ENCODE results near the gene KCNK13.
A peak's percentile ranks its signal among the peaks of the same experiment; 100 is the strongest.

KCNK13 gene

DNA sequence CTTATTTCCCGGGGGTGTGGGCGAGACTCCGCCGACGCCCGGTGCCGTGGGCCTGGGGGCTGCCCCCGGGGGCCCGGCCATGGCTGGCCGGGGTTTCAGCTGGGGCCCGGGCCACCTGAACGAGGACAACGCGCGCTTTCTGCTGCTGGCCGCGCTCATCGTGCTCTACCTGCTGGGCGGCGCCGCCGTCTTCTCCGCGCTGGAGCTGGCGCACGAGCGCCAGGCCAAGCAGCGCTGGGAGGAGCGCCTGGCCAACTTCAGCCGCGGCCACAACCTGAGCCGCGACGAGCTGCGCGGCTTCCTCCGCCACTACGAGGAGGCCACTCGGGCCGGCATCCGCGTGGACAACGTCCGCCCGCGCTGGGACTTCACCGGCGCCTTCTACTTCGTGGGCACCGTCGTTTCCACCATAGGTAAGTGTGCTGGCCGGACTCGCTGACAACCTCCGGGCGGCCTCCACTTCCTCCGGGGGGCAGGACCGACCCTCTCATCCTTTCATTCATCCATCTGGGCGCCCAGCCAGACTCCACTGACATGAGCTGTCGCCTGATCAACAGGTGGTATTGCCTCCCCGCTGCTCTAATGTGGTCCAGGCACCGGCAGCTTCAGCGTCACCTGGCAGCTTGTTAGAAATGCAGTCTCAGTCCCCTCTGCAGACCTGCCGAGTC lies 467 bp downstream of the KCNK13 start:
- no peaks in the 10 kb centered on the region for H3K36me3 ChIP-seq (ENCODE audit: control insufficient read depth in 2 of 2, insufficient read depth in 1 of 2, low read length in 2 of 2)
- POLR2A ChIA-PET: interaction anchor here (0.7 to 2.0 kb wide), 3 partner anchors 51 to 106 kb away, joined by 3 to 6 read pairs (median 4); partner anchors contain the start of gene TDP1
- H3K27ac ChIP-seq (ENCODE audit: extremely low read depth, low read depth, low read length): no peak overlapping the region
- no peaks in the 10 kb centered on the region; the same call in 1 of the 2 replicates for H3K4me1 ChIP-seq (ENCODE audit: control insufficient read depth, insufficient read depth, low read length)
- H3K9me3 ChIP-seq (ENCODE audit: control insufficient read depth, insufficient read depth, low read depth, low read length): no peaks in the 10 kb centered on the region
- CTCF ChIA-PET: interaction anchor here (0.8 to 1.4 kb wide), 2 partner anchors 10 to 170 kb away, joined by 3 read pairs; no protein-coding TSS in a partner anchor
- H3K4me3 ChIP-seq (ENCODE audit: low read depth, low read length): peak overlapping the region; percentile 6
- no peak for TF ChIP-seq ZNF23 (tag by site-specific recombination; IDR thresholded peaks at IDR 0.05; ENCODE audit: borderline replicate concordance)
- peak; percentile 74 for TF ChIP-seq ZIC2 (tag by site-specific recombination; IDR thresholded peaks at IDR 0.05)
- no peak for TF ChIP-seq ZNF202 (tag by site-specific recombination; IDR thresholded peaks at IDR 0.05; ENCODE audit: borderline replicate concordance)
- TF ChIP-seq GLI2 (tag by site-specific recombination; IDR thresholded peaks at IDR 0.05; ENCODE audit: borderline replicate concordance, low read depth): no peak
- TF ChIP-seq SP3 (tag by site-specific recombination; IDR thresholded peaks at IDR 0.05): no peak
- no peak for TF ChIP-seq SALL2 (tag by site-specific recombination; IDR thresholded peaks at IDR 0.05; ENCODE audit: borderline replicate concordance)
- no peak for TF ChIP-seq KLF17 (tag by site-specific recombination; IDR thresholded peaks at IDR 0.05)
- no peak for TF ChIP-seq ZFP69B (tag by site-specific recombination; IDR thresholded peaks at IDR 0.05)
- TF ChIP-seq ZEB2 (tag by site-specific recombination; IDR thresholded peaks at IDR 0.05): no peak
- no peak for TF ChIP-seq ZNF362 (tag by site-specific recombination; IDR thresholded peaks at IDR 0.05)
- TF ChIP-seq ZNF148 (tag by site-specific recombination; IDR thresholded peaks at IDR 0.05; ENCODE audit: borderline replicate concordance): no peak
- TF ChIP-seq ZBTB8A (tag by site-specific recombination; IDR thresholded peaks at IDR 0.05): no peak
- no peak for TF ChIP-seq GLIS2 (tag by site-specific recombination; IDR thresholded peaks at IDR 0.05)
- TF ChIP-seq ZNF133 (tag by site-specific recombination; IDR thresholded peaks at IDR 0.05): no peak
- TF ChIP-seq ZFHX2 (tag by site-specific recombination; conservative IDR thresholded peaks at IDR 0.05): peak; percentile 66
- TF ChIP-seq SCRT2 (tag by site-specific recombination; IDR thresholded peaks at IDR 0.05): peak; percentile 99
- TF ChIP-seq ZNF664 (tag by site-specific recombination; IDR thresholded peaks at IDR 0.05): no peak
- no peak for TF ChIP-seq HOXC10 (CRISPR knock-in tag; IDR thresholded peaks at IDR 0.05)
- TF ChIP-seq ZNF132 (tag by site-specific recombination; IDR thresholded peaks at IDR 0.05; ENCODE audit: borderline replicate concordance): no peak
- TF ChIP-seq ZNF114 (tag by site-specific recombination; IDR thresholded peaks at IDR 0.05): no peak
- no peak for TF ChIP-seq ZNF311 (tag by site-specific recombination; IDR thresholded peaks at IDR 0.05; ENCODE audit: borderline replicate concordance)
- TF ChIP-seq ZNF621 (tag by site-specific recombination; IDR thresholded peaks at IDR 0.05): no peak
- 0 out of 2 replicates have a peak, but pooled peaks have one; percentile 11 for TF ChIP-seq ZNF600 (tag by site-specific recombination; IDR thresholded peaks at IDR 0.05)
- 0 out of 2 replicates have a peak, but pooled peaks have one; percentile 26 for TF ChIP-seq ZBTB17 (tag by site-specific recombination; IDR thresholded peaks at IDR 0.05)
- TF ChIP-seq ZNF398 (tag by site-specific recombination; IDR thresholded peaks at IDR 0.05): no peak
- no peak for TF ChIP-seq ZNF645 (tag by site-specific recombination; IDR thresholded peaks at IDR 0.05)
- no peak for TF ChIP-seq FEZF1 (tag by site-specific recombination; IDR thresholded peaks at IDR 0.05)
- no peak for TF ChIP-seq ZNF514 (tag by site-specific recombination; IDR thresholded peaks at IDR 0.05)
- no peak for TF ChIP-seq ZNF112 (tag by site-specific recombination; IDR thresholded peaks at IDR 0.05)
- TF ChIP-seq PRDM6 (tag by site-specific recombination; IDR thresholded peaks at IDR 0.05): no peak

All from HEK293 (cell line).